BE2C (cell line): ENCODE data around the gene DNAJB11.
"Not testable (repeated sequence)": the region's sequence is repeated elsewhere in the genome, so short reads cannot be mapped to it uniquely, and the experiment has no call there.

Experiments
- DNase-seq: peaks from one replicate; pipeline ENCODE4 v3.0.0-alpha.2; 2020
- H3K27me3 ChIP-seq: fragments of 250-450 bp; sonication (Bioruptor Pico); 2 replicates; pipeline ENCODE4 v1.5.1; 2020; ENCODE audit warnings: mild to moderate bottlenecking
- H3K36me3 ChIP-seq: fragments of 250-450 bp; sonication (Bioruptor Pico); 2 replicates; pipeline ENCODE4 v1.5.1; 2020; ENCODE audit warnings: mild to moderate bottlenecking
- H3K4me1 ChIP-seq: fragments of 250-450 bp; sonication (Bioruptor Pico); 2 replicates; pipeline ENCODE4 v1.5.1; 2020
- H3K4me3 ChIP-seq: 2 replicates; pipeline ENCODE4 v1.5.1; 2011; ENCODE audit warnings: low read depth, low read length
- H3K9me3 ChIP-seq: fragments of 250-450 bp; sonication (Bioruptor Pico); 2 replicates; pipeline ENCODE4 v1.5.1; 2020
- TF ChIP-seq, protein P1 (sequence below): IDR thresholded peaks from 2 replicates; pipeline ENCODE4 v1.5.1; 2012; ENCODE audit warnings: mild to moderate bottlenecking, low read depth, low read length

Gene DNAJB11

DNA sequence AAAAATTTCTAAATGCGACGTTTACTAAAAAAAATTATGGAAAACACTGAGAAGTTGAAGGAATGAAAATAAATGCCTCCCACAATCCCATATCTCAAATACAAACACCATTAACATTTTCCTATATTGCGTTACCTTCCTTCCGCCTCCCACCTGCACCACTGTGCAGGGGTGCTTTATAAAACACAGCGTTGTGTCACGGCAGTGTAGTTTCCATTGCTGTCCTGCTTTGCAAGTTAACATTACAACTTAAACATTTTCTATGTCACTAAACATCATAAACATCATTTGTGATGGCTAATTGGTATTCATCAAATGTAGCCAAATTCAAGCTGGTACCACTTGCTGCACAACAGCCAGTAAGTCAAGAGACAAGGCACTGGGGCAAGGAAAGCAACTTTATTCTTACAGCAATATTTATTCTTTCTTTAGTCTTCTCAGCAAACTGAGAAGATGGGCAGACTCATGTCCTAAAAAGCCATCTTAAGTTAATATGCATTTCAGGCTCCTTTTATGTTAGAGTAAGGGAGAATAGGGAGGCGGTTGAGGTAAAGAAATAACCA lies 57.4 kb downstream of the DNAJB11 start:
- no peaks in the 10 kb centered on the region for H3K4me1 ChIP-seq
- peaks cover 30% of the 10 kb centered on the region for H3K27me3 ChIP-seq
- TF ChIP-seq, protein P1, sequence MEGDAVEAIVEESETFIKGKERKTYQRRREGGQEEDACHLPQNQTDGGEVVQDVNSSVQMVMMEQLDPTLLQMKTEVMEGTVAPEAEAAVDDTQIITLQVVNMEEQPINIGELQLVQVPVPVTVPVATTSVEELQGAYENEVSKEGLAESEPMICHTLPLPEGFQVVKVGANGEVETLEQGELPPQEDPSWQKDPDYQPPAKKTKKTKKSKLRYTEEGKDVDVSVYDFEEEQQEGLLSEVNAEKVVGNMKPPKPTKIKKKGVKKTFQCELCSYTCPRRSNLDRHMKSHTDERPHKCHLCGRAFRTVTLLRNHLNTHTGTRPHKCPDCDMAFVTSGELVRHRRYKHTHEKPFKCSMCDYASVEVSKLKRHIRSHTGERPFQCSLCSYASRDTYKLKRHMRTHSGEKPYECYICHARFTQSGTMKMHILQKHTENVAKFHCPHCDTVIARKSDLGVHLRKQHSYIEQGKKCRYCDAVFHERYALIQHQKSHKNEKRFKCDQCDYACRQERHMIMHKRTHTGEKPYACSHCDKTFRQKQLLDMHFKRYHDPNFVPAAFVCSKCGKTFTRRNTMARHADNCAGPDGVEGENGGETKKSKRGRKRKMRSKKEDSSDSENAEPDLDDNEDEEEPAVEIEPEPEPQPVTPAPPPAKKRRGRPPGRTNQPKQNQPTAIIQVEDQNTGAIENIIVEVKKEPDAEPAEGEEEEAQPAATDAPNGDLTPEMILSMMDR: no peak
- H3K4me3 ChIP-seq: no peak overlapping the region
- H3K36me3 ChIP-seq: no peaks in the 10 kb centered on the region
- H3K9me3 ChIP-seq: no peaks in the 10 kb centered on the region
- no peak for DNase-seq

DNA sequence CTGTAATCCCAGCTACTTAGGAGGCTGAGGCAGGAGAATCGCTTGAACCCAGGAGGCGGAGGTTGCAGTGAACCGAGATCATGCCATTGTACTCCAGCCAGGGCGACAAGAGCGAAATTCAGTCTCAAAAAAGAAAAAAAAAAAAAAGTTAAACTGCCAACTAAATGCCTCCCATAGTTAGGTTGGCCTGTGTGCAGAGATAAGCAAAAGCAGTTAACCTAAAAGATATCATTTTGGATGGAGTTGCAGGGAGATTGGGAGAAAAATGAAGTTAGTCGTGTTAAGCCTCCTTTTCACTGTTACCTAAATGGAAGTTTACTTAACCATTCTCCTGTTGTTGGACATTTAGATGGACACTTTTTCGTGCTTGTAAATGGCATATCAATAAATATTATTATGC lies 58.2 kb downstream of the DNAJB11 start:
- no peak overlapping the region for H3K4me3 ChIP-seq
- H3K36me3 ChIP-seq: no peaks in the 10 kb centered on the region
- H3K9me3 ChIP-seq: no peaks in the 10 kb centered on the region
- H3K27me3 ChIP-seq: peaks cover 30% of the 10 kb centered on the region
- H3K4me1 ChIP-seq: no peaks in the 10 kb centered on the region
- DNase-seq: no peak
- TF ChIP-seq, protein P1: no peak

DNA sequence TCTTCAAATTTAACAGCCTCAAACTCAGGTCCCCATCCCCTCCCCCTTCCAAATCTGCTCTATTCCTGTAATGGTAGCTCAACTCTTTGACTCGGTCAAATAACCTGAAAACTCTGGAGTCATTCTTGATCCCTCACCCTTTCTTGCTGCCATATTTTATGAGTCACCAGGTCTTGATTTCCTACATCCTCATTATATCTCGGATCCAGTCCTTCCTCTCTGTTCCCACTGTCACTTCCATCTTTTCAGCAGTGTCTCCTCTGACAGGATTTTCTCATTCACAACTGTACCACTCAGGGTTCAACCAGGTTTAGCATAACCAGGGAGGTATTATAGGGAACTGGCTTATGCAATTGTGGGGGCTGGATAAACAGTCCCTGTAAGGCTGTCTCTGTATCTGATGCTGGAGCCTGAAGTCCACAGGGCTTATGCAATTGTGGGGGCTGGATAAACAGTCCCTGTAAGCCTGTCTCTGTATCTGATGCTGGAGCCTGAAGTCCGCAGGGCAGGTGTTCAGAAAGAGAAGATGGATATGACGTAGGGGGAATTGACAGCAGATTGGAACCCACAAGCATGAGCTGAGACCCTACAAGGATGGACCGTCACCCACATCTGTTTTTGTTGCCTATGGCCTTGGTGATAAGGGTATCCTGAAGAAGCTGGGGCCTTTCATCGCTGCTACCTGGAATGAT lies 60.6 kb downstream of the DNAJB11 start:
- H3K4me3 ChIP-seq: no peak overlapping the region
- no peaks in the 10 kb centered on the region for H3K4me1 ChIP-seq
- no peaks in the 10 kb centered on the region for H3K9me3 ChIP-seq
- no peaks in the 10 kb centered on the region for H3K36me3 ChIP-seq
- peaks cover 15% of the 10 kb centered on the region for H3K27me3 ChIP-seq
- TF ChIP-seq, protein P1: no peak
- no peak for DNase-seq

DNA sequence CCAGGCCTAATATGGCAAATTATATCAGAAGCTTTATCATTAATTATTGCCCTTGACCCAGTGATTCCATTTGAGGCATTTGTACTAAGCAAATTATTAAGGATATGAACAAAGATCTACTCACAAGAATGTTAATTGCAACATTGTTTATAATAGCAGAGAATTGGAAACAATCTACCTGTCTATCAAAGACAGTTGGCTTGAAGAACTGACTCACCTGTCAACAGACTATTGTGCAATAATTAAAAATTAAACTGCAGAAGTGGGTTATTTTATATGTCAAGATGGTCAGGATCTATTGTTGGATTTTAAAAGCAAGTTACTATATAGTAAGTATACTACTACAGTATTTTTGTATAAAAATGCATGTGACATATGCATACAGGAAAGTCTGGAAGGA lies 63.0 kb downstream of the DNAJB11 start:
- DNase-seq: no peak
- TF ChIP-seq, protein P1: no peak

DNA sequence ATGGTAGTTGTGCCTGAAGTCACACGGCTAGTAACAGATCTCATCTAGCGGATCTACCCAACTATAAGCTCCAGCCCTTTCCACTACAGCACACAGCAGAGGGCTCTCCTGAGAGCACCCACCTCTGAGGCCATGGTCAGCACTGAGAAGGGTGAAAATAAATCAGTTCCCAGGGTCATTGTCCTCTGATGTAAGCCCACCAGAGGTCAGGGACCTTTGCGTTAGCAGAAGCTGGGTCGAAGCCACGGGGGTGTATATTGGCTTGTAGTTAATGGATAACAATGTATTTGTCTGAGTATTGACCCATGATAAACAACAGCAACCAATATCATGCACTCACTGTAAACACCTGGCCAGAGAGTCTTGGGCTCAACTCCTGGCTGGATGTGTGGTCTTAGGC lies 63.7 kb downstream of the DNAJB11 start:
- H3K27me3 ChIP-seq, H3K9me3 ChIP-seq, H3K36me3 ChIP-seq, H3K4me1 ChIP-seq, H3K4me3 ChIP-seq, DNase-seq: not testable (repeated sequence)

More for the DNA sequence above, 63.0 kb downstream of the DNAJB11 start:
- Histone ChIP-seq H3K36me3 (no peaks in the 10 kb centered on the region), H3K4me1 (no peaks in the 10 kb centered on the region), H3K9me3 (no peaks in the 10 kb centered on the region), H3K4me3 (no peak overlapping the region), H3K27me3 (peaks cover 9% of the 10 kb centered on the region)
